ENCODE results near the gene PFAS.

DNA sequence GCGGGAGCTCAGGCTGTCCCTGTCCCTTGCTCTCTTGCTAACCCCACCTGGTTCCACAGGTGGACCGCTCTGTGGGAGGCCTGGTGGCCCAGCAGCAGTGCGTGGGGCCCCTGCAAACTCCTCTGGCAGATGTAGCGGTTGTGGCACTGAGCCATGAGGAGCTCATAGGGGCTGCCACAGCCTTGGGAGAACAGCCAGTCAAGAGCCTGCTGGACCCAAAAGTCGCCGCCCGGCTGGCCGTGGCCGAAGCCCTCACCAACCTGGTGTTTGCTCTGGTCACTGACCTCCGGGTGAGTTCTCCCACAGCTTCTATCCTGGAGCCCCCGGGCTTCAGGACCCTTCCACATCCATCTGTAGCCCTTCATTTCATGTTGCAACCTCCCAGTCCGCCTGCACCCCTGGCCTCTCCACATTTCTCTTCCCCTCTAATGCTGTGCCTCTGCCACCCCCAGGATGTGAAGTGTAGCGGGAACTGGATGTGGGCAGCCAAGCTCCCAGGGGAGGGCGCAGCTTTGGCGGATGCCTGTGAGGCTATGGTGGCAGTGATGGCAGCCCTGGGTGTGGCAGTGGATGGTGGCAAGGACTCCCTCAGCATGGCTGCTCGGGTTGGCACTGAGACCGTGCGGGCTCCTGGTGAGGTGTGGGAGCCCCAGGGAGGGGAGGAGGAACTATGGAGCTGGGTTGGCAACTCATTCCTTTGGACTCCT, 15.9 kb downstream of the PFAS start:
- TF ChIP-seq RAD21 (IDR thresholded peaks at IDR 0.05; ENCODE audit: low read depth) (no peak), SIN3A (IDR thresholded peaks at IDR 0.05; ENCODE audit: low read depth) (no peak)
- TF ChIP-seq, protein P1, sequence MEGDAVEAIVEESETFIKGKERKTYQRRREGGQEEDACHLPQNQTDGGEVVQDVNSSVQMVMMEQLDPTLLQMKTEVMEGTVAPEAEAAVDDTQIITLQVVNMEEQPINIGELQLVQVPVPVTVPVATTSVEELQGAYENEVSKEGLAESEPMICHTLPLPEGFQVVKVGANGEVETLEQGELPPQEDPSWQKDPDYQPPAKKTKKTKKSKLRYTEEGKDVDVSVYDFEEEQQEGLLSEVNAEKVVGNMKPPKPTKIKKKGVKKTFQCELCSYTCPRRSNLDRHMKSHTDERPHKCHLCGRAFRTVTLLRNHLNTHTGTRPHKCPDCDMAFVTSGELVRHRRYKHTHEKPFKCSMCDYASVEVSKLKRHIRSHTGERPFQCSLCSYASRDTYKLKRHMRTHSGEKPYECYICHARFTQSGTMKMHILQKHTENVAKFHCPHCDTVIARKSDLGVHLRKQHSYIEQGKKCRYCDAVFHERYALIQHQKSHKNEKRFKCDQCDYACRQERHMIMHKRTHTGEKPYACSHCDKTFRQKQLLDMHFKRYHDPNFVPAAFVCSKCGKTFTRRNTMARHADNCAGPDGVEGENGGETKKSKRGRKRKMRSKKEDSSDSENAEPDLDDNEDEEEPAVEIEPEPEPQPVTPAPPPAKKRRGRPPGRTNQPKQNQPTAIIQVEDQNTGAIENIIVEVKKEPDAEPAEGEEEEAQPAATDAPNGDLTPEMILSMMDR (IDR thresholded peaks at IDR 0.05 in 2 of 3, conservative IDR thresholded peaks at IDR 0.05 in 1 of 3; ENCODE audit: borderline replicate concordance in 1 of 3, insufficient read depth in 1 of 3, low read depth in 2 of 3, low read length in 2 of 3): no peak

Data from HCT116 (cell line).